Measurements from ENCODE around the gene IL17F.

Gene IL17F

DNA sequence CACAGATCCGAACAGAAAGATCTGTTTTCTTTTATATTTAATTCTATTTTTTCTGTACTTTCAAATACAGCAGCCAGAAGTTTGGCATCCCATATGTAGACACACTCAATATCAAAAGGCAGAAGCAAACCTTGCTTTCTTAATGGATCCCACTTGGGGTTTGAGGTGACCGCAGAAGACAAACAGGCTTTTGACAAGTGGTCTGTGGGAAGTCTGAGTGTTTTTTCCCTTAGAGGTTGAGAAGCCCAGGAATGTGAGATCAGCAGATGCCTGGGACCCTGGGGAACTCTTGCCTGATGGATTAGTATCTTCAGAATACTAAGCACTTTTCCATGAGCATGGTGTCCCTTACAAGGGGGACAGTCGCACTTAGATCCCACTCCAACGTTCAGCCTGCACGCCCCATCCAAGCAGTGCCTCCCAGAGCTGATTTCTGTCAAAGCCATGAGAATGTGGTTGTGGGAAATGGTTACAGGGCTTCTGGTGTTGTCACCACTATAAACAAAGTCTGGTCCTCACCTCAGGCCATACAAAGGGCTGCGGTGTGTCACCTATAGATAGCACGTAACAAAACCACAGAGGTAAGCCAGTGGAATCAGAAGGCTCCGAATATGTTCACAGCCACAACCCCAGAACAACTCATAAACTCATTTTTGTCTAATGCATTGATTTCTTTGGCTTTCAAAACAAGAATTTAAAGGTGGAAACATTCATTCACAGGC, 12.7 kb downstream of the IL17F start:
- Histone ChIP-seq H3K36me3 (replicated peaks) (no peaks in the 10 kb centered on the region), H3K27me3 (ENCODE audit: low read depth) (peaks cover 2% of the 10 kb centered on the region), H3K4me1 (no peaks in the 10 kb centered on the region), H3K9me3 (no peaks in the 10 kb centered on the region), H3K4me3 (no peak overlapping the region)
- in situ Hi-C loops (cut with MboI; ENCODE audit: low sequenced_read_pairs) = no loop called here
- no peak for DNase-seq (ENCODE audit: low spot score in 2 of 2)

DNA sequence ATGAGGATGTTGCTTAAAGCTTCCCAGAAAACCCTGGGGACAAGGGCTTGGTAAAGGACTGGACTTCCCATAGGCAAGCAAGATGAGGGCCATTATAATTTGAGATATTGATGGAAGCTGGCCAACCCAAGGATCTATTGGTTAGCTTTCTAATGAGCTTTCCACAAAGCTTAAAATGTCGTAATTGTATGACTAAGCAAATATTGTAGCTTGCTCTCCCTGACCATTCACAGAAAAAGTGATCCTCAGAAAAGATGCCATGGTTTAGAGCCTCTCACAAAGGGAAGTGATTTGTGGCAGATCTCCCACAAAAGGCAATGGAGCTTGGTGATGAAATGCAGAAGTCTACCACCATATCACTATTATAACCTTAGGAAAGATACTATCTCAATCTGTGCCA, 13.6 kb downstream of the IL17F start:
- H3K27me3 ChIP-seq (ENCODE audit: low read depth) = peaks cover 2% of the 10 kb centered on the region; the same call in 1 of the 2 replicates
- H3K36me3 ChIP-seq (replicated peaks) = no peaks in the 10 kb centered on the region
- DNase-seq (ENCODE audit: low spot score in 2 of 2) = no peak
- in situ Hi-C loops (cut with MboI; ENCODE audit: low sequenced_read_pairs) = no loop called here
- no peak overlapping the region for H3K4me3 ChIP-seq
- no peaks in the 10 kb centered on the region for H3K9me3 ChIP-seq
- no peaks in the 10 kb centered on the region for H3K4me1 ChIP-seq

GRCh38 chr6:52227495-52227894, 16.8 kb downstream of the IL17F start:
- H3K9me3 ChIP-seq = no peaks in the 10 kb centered on the region
- H3K4me1 ChIP-seq = no peaks in the 10 kb centered on the region
- H3K36me3 ChIP-seq (replicated peaks) = no peaks in the 10 kb centered on the region
- H3K4me3 ChIP-seq = no peak overlapping the region
- H3K27me3 ChIP-seq (ENCODE audit: low read depth) = no peaks in the 10 kb centered on the region
- in situ Hi-C loops (cut with MboI; ENCODE audit: low sequenced_read_pairs) = no loop called here
- no peak for DNase-seq (ENCODE audit: low spot score in 2 of 2)

GRCh38 chr6:52221302-52221701, 23.0 kb downstream of the IL17F start:
- in situ Hi-C loops (cut with MboI; ENCODE audit: low sequenced_read_pairs) = no loop called here
- Histone ChIP-seq H3K4me3 (no peak overlapping the region), H3K36me3 (replicated peaks) (no peaks in the 10 kb centered on the region), H3K9me3 (no peaks in the 10 kb centered on the region), H3K27me3 (ENCODE audit: low read depth) (0 out of 2 replicates have a peak, but pooled peaks cover 4% of the 10 kb centered on the region), H3K4me1 (no peaks in the 10 kb centered on the region)
- no peak for DNase-seq (ENCODE audit: low spot score in 2 of 2)

DNA sequence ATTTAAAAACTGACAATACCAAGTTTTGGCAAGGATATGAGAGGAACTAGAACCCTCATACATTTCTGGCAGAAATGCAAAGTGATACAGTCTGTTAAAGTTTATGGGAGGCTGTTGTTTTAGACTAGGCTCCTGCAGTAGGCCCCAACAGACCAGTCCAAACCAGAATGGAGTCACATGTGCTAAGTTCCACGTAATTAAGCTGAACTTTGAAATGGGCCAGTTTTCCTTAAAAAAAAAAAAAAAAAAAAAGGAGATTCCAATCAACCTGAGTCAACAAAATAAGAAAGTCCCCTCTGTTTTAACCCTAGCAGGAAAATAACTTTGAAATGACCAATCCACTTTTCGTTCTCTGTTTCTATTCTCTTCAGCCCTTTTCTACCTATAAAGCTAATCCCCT, 26.5 kb downstream of the IL17F start:
- no peaks in the 10 kb centered on the region for H3K4me1 ChIP-seq
- no peak for DNase-seq (ENCODE audit: low spot score in 2 of 2)
- 0 out of 2 replicates have a peak, but pooled peaks cover 4% of the 10 kb centered on the region for H3K27me3 ChIP-seq (ENCODE audit: low read depth)
- H3K4me3 ChIP-seq = no peak overlapping the region
- H3K36me3 ChIP-seq (replicated peaks) = no peaks in the 10 kb centered on the region
- no peaks in the 10 kb centered on the region for H3K9me3 ChIP-seq
- in situ Hi-C loops (cut with MboI; ENCODE audit: low sequenced_read_pairs) = no loop called here

DNA sequence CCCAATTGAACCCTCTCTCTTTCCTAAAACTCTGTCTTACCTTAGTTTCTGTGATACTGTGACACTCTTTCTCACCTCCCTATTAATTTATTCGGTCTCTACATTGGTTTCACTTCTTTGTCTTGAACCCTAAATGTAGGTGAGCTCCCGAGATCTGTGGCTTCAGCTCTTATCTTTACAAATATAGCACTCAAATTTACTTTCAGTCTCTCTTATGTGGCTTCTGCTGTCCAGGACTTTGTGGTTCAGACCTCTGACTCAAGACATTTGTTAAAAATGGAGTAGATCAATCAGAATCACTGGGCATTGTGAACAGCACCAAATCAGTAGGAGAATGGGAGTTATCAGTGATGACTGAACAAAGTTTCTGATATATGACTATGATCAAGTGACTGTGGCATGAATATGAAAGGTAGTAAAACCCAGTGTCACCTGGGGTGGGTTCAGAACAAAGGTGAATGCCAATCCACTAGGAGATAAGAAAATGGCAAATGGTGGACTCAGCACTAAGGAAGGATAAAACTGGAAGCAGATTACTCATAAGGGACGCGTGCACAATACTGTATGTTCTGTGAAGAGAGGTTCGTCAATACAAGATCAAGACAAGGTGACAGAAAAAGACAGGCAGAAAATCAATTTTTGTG, 27.2 kb downstream of the IL17F start:
- no peak for DNase-seq (ENCODE audit: low spot score in 2 of 2)

GRCh38 chr6:52215787-52216186, 28.5 kb downstream of the IL17F start:
- DNase-seq (ENCODE audit: low spot score in 2 of 2) = no peak
- H3K9me3 ChIP-seq = no peaks in the 10 kb centered on the region
- in situ Hi-C loops (cut with MboI; ENCODE audit: low sequenced_read_pairs) = no loop called here
- no peaks in the 10 kb centered on the region for H3K4me1 ChIP-seq
- no peaks in the 10 kb centered on the region for H3K36me3 ChIP-seq (replicated peaks)
- 0 out of 2 replicates have a peak, but pooled peaks cover under 1% of the 10 kb centered on the region for H3K27me3 ChIP-seq (ENCODE audit: low read depth)
- no peak overlapping the region for H3K4me3 ChIP-seq

More for the DNA sequence above, 27.2 kb downstream of the IL17F start:
- no peaks in the 10 kb centered on the region for H3K9me3 ChIP-seq
- H3K27me3 ChIP-seq (ENCODE audit: low read depth) = 0 out of 2 replicates have a peak, but pooled peaks cover 4% of the 10 kb centered on the region
- in situ Hi-C loops (cut with MboI; ENCODE audit: low sequenced_read_pairs) = no loop called here
- H3K4me3 ChIP-seq = no peak overlapping the region
- H3K4me1 ChIP-seq = no peaks in the 10 kb centered on the region
- no peaks in the 10 kb centered on the region for H3K36me3 ChIP-seq (replicated peaks)

DNA sequence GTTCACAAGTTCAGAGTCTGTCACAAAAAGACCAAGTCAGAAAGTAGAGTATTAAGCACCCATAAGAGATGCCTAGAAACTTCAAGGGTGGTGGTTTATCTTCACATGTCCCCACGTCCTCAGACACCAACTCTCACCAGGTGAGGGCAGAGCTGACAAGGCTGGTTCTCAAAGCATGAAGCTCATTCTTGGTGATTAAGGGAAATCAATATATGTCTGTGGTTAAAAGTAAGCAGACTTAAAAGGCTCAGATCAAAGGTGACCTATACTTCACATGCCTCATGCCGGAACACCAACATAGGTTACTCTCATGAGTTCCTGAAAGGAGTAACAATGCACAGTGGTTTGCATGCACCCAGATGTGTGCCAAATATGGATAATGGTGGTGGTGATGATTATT, 31.2 kb downstream of the IL17F start:
- in situ Hi-C loops (cut with MboI; ENCODE audit: low sequenced_read_pairs) = no loop called here
- H3K27me3 ChIP-seq (ENCODE audit: low read depth) = no peaks in the 10 kb centered on the region
- no peaks in the 10 kb centered on the region for H3K4me1 ChIP-seq
- no peak for DNase-seq (ENCODE audit: low spot score in 2 of 2)
- H3K36me3 ChIP-seq (replicated peaks) = no peaks in the 10 kb centered on the region
- H3K4me3 ChIP-seq = no peak overlapping the region
- no peaks in the 10 kb centered on the region for H3K9me3 ChIP-seq

DNA sequence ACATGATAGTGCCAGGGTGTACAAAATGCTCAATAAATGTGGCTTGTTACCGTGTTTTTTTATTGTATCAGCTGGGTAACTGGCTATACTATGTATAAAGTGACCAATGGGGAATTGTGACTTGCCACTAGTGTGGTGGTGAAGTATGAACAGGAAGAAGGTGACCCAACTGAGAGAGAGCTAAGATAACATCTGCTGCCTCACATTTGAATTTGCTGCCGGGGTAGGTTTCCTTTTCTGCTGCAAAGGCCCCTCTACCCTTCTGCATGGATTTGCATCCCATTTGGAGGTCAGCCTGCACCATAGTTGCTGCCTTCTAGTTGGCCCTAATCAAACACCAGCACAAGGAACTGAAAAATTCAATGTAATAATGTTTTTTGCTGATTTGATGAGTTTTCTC, 34.1 kb downstream of the IL17F start:
- DNase-seq (ENCODE audit: low spot score in 2 of 2) = no peak
- in situ Hi-C loops (cut with MboI; ENCODE audit: low sequenced_read_pairs) = no loop called here
- H3K27me3 ChIP-seq (ENCODE audit: low read depth) = no peaks in the 10 kb centered on the region
- H3K4me1 ChIP-seq = no peaks in the 10 kb centered on the region
- H3K36me3 ChIP-seq (replicated peaks) = no peaks in the 10 kb centered on the region
- H3K9me3 ChIP-seq = no peaks in the 10 kb centered on the region
- no peak overlapping the region for H3K4me3 ChIP-seq

- in situ Hi-C loops (cut with MboI; ENCODE audit: low sequenced_read_pairs) = no loop called here
- H3K36me3 ChIP-seq (replicated peaks) = no peaks in the 10 kb centered on the region
- H3K9me3 ChIP-seq = no peaks in the 10 kb centered on the region
- H3K4me3 ChIP-seq = no peak overlapping the region
- no peaks in the 10 kb centered on the region for H3K4me1 ChIP-seq
- no peak for DNase-seq (ENCODE audit: low spot score in 2 of 2)
- H3K27me3 ChIP-seq (ENCODE audit: low read depth) = no peaks in the 10 kb centered on the region
These were observed 34.5 kb downstream of the IL17F start for GRCh38 chr6:52209770-52210169.

DNA sequence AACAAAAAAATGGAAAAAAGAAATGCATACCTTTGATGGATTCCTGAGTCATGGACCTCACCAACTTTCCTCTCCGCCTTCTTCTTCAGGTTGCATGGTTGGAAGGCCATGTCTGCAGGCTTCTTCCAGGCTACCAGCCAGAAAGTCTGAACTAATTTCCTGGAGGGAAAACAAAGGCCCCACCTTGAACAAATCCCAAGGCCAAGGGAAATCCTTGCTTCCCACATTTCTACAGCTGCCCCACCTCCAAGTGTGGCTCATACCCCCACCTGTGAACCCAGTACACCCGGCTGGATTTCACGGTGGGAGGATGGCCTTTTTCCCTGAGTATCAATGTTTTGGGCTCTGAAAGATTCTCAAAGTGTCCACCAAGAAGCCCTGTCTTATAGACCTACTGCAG, 35.7 kb downstream of the IL17F start:
- DNase-seq (ENCODE audit: low spot score in 2 of 2) = no peak
- no peak overlapping the region for H3K4me3 ChIP-seq
- no peaks in the 10 kb centered on the region for H3K9me3 ChIP-seq
- in situ Hi-C loops (cut with MboI; ENCODE audit: low sequenced_read_pairs) = no loop called here
- no peaks in the 10 kb centered on the region for H3K4me1 ChIP-seq
- no peaks in the 10 kb centered on the region for H3K27me3 ChIP-seq (ENCODE audit: low read depth)
- H3K36me3 ChIP-seq (replicated peaks) = no peaks in the 10 kb centered on the region

DNA sequence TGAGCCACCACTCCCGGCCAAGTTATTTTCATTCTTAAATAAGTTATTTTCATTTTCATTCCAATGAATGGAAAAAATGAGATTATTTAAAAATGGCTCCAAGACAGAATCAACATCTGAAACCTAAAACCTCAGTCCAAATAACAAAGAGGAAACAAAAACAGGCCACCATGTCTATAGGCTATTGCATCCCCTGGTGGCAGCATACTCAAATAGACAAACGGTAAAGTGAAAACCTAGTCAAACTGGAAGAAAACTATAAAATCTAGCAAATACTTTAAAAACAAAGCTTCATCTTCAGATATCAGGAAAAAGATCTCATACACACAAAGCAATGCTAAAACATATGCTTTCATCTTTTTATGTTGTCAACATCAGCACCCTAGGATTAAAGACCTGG, 37.2 kb downstream of the IL17F start:
- DNase-seq (ENCODE audit: low spot score in 2 of 2) = no peak
- Histone ChIP-seq H3K27me3 (ENCODE audit: low read depth) (no peaks in the 10 kb centered on the region), H3K9me3 (no peaks in the 10 kb centered on the region), H3K36me3 (replicated peaks) (no peaks in the 10 kb centered on the region), H3K4me1 (no peaks in the 10 kb centered on the region), H3K4me3 (no peak overlapping the region)
- in situ Hi-C loops (cut with MboI; ENCODE audit: low sequenced_read_pairs) = no loop called here

DNA sequence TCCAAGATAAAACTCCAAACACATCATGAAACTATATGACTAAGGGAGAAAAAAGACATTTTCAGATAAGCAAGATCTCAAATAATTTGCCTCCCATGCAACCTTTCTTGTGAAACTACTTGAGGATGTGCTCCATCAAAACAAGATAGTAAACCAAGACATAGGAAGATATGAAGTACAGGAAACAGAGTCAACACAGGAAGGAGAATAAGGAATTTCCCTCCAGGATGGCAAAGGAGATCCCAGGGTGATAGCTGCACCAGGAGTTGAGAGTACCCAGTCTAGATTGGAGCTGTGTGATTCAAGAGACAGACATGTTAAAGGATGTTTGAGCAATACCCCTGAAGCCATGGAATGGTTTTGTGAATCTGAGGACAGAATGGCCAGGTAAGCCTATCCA, 42.8 kb downstream of the IL17F start:
- Histone ChIP-seq H3K36me3 (replicated peaks) (no peaks in the 10 kb centered on the region), H3K9me3 (no peaks in the 10 kb centered on the region), H3K4me1 (no peaks in the 10 kb centered on the region), H3K27me3 (ENCODE audit: low read depth) (no peaks in the 10 kb centered on the region), H3K4me3 (no peak overlapping the region)
- in situ Hi-C loops (cut with MboI; ENCODE audit: low sequenced_read_pairs) = no loop called here
- DNase-seq (ENCODE audit: low spot score in 2 of 2) = no peak

GRCh38 chr6:52201046-52201445, 43.3 kb downstream of the IL17F start:
- no peak for DNase-seq (ENCODE audit: low spot score in 2 of 2)
- Histone ChIP-seq H3K36me3 (replicated peaks) (no peaks in the 10 kb centered on the region), H3K9me3 (no peaks in the 10 kb centered on the region), H3K4me1 (no peaks in the 10 kb centered on the region), H3K27me3 (ENCODE audit: low read depth) (no peaks in the 10 kb centered on the region), H3K4me3 (no peak overlapping the region)
- in situ Hi-C loops (cut with MboI; ENCODE audit: low sequenced_read_pairs) = no loop called here

Data from HAP-1 (cell line).